Stimulated activated effector memory CD8-positive, alpha-beta T cell treated with anti-CD3 and anti-CD28 coated beads, Interleukin-12 subunit alpha, Interleukin-12 subunit beta, amount 100 ng/mL, for 72 hours (primary cell): ENCODE results near the gene STK24.

Experiments
- ATAC-seq: fragments of 150-1000 bp; cut with Tn5 transposase; 2 replicates; pipeline ENCODE4 v1.10.0; 2021
- DNase-seq, 2 donors: peaks; one replicate each; pipeline ENCODE4 v3.0.0; 2021 to 2022; ENCODE audit warnings: low spot score in 2 of 2
- H3K27ac Mint-ChIP-seq: one replicate; pipeline ENCODE4 v1.8.0; 2022; ENCODE audit warnings: mild to moderate bottlenecking, mixed read lengths
- H3K36me3 Mint-ChIP-seq: one replicate; pipeline ENCODE4 v1.8.0; 2022; ENCODE audit warnings: mild to moderate bottlenecking, mixed read lengths
- H3K4me1 Mint-ChIP-seq: one replicate; pipeline ENCODE4 v1.8.0; 2022; ENCODE audit warnings: mixed read lengths
- H3K4me3 Mint-ChIP-seq: one replicate; pipeline ENCODE4 v1.8.0; 2022; ENCODE audit warnings: mild to moderate bottlenecking, mixed read lengths
- H3K9me3 Mint-ChIP-seq: one replicate; pipeline ENCODE4 v1.8.0; 2022; ENCODE audit warnings: mixed read lengths

The STK24 gene

GRCh38 chr13:98535501-98536354, 41.2 kb downstream of the STK24 start:
- Mint-ChIP-seq H3K4me1 (peaks cover 95% of the 10 kb centered on the region), H3K27ac (peak overlapping the region; percentile 79), H3K36me3 (peaks cover 80% of the 10 kb centered on the region), H3K4me3 (peak overlapping the region; percentile 24), H3K9me3 (no peaks in the 10 kb centered on the region)
- DNase-seq, result no peak
- no peak for ATAC-seq

GRCh38 chr13:98534821-98535220, 42.1 kb downstream of the STK24 start:
- peak overlapping the region; percentile 71 for H3K27ac Mint-ChIP-seq
- ATAC-seq (no peak), DNase-seq (no peak)
- H3K9me3 Mint-ChIP-seq, result no peaks in the 10 kb centered on the region
- peaks cover 73% of the 10 kb centered on the region for H3K36me3 Mint-ChIP-seq
- peaks cover 95% of the 10 kb centered on the region for H3K4me1 Mint-ChIP-seq
- H3K4me3 Mint-ChIP-seq, result no peak overlapping the region

GRCh38 chr13:98533912-98534311, 43.0 kb downstream of the STK24 start:
- Mint-ChIP-seq H3K27ac (peak overlapping the region; percentile 71), H3K4me3 (peak overlapping the region; percentile 51), H3K4me1 (peaks cover 95% of the 10 kb centered on the region), H3K9me3 (no peaks in the 10 kb centered on the region), H3K36me3 (peaks cover 75% of the 10 kb centered on the region)
- DNase-seq (peak in 1 of 2 donors; percentile 58), ATAC-seq (peak; percentile 90)

- Mint-ChIP-seq H3K36me3 (peaks cover 68% of the 10 kb centered on the region), H3K4me3 (no peak overlapping the region), H3K4me1 (peaks cover 95% of the 10 kb centered on the region), H3K9me3 (no peaks in the 10 kb centered on the region), H3K27ac (peak overlapping the region; percentile 45)
- DNase-seq, result no peak
- ATAC-seq, result no peak
Observed at GRCh38 chr13:98532254-98532653, 44.7 kb downstream of the STK24 start.

- H3K36me3 Mint-ChIP-seq, result peaks cover 55% of the 10 kb centered on the region
- H3K9me3 Mint-ChIP-seq, result no peaks in the 10 kb centered on the region
- peak overlapping the region; percentile 72 for H3K4me3 Mint-ChIP-seq
- H3K27ac Mint-ChIP-seq, result peak overlapping the region; percentile 96
- peaks cover 95% of the 10 kb centered on the region for H3K4me1 Mint-ChIP-seq
- DNase-seq (no peak), ATAC-seq (no peak)
Observed at GRCh38 chr13:98530217-98530616, 46.7 kb downstream of the STK24 start.

- no peak for ATAC-seq
- Mint-ChIP-seq H3K27ac (peak overlapping the region; percentile 96), H3K4me3 (peak overlapping the region; percentile 72), H3K9me3 (no peaks in the 10 kb centered on the region), H3K4me1 (peaks cover 95% of the 10 kb centered on the region), H3K36me3 (peaks cover 49% of the 10 kb centered on the region)
- no peak for DNase-seq
Observed at GRCh38 chr13:98529171-98529570, 47.7 kb downstream of the STK24 start.

DNA sequence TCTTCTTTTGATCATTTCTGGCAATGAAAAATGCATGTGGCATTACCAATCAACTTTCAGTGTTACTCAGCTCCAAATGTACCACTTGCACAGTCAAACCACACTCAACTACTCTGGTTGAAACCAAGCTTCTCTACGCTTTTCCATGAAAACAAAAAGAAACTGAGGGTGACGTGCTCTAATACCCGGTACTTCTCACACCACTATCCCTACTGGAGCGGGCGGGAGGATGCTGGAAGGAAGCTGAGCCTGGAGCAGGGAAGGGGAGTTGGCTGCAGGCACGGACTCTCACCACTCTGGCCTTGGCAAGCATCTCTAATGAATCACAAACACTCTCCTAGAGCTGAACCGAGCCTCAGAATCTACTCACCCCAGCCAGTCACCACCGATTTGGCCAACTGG, 48.2 kb downstream of the STK24 start:
- DNase-seq, result peak in 1 of 2 donors; percentile 71
- ATAC-seq, result peak; percentile 90

DNA sequence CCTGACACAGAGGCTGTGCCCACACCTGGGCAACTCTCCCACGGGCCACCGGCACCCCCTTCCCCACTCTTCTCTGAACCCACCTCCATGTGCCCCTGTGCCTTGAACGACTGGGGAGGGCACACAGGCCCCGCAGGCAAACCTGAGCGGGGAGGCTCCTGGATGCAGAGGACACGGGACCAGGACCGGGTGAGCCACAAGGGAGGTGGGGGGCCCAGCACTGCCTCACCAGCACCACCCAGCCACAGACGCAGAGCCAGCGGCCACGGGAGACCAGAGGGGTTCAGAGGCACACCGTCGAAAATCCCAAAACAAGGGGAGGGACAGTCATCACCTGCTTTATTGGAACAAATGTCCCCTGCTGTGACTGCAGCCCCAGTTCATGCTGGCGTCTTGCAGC, 49.4 kb downstream of the STK24 start:
- peaks cover 99% of the 10 kb centered on the region for H3K4me1 Mint-ChIP-seq
- H3K36me3 Mint-ChIP-seq, result peaks cover 50% of the 10 kb centered on the region
- no peak for ATAC-seq
- peak overlapping the region; percentile 72 for H3K4me3 Mint-ChIP-seq
- no peak for DNase-seq
- peak overlapping the region; percentile 77 for H3K27ac Mint-ChIP-seq
- no peaks in the 10 kb centered on the region for H3K9me3 Mint-ChIP-seq

More for the DNA sequence above, 48.2 kb downstream of the STK24 start:
- Mint-ChIP-seq H3K36me3 (peaks cover 49% of the 10 kb centered on the region), H3K27ac (peak overlapping the region; percentile 96), H3K4me1 (peaks cover 95% of the 10 kb centered on the region), H3K9me3 (no peaks in the 10 kb centered on the region), H3K4me3 (peak overlapping the region; percentile 72)

GRCh38 chr13:98526182-98526512, 50.8 kb downstream of the STK24 start:
- Mint-ChIP-seq H3K4me3 (peak overlapping the region; percentile 17), H3K27ac (peak overlapping the region; percentile 77)
- ATAC-seq, result no peak

DNA sequence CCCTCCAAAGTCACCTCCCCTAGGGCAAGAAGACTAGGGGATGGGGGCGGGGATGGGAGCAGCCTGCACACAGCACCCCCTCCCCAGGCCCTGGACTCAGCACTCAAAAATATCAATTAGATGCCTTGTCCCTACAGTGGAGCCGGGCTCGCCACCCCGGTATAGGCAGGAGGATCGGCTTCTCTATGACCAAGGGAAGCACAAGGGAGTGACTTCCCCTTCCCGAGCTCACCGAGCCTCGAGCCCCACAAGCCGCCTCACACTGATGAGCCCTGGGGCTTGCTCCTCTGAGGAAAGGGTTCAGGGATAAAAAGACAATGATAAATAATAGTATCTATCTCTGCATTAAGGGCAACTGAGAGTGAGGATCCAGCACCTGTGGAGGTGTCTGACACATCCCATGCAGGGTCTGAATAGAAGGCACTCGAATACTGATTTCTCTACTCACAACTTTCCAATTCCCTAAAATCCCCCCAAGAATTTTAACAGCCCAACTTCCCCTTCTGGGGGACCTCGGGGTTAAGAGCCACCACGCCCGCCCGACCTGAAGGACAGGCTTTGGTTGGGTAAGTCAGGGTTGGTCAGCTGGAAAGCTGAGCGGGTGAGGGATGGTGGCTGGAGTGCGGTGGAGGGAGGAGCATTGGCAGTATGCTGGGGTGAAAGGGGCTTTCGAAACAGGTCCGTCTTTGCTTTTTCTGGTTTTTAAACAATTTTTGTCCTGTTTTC, 51.3 kb downstream of the STK24 start:
- Mint-ChIP-seq H3K4me1 (peaks cover 99% of the 10 kb centered on the region), H3K27ac (peak overlapping the region; percentile 77), H3K4me3 (peak overlapping the region; percentile 17), H3K9me3 (no peaks in the 10 kb centered on the region), H3K36me3 (peaks cover 51% of the 10 kb centered on the region)
- ATAC-seq, result no peak
- no peak for DNase-seq

More at GRCh38 chr13:98526182-98526512, 50.8 kb downstream of the STK24 start:
- Mint-ChIP-seq H3K9me3 (no peaks in the 10 kb centered on the region), H3K36me3 (peaks cover 51% of the 10 kb centered on the region), H3K4me1 (peaks cover 99% of the 10 kb centered on the region)
- DNase-seq, result no peak

DNA sequence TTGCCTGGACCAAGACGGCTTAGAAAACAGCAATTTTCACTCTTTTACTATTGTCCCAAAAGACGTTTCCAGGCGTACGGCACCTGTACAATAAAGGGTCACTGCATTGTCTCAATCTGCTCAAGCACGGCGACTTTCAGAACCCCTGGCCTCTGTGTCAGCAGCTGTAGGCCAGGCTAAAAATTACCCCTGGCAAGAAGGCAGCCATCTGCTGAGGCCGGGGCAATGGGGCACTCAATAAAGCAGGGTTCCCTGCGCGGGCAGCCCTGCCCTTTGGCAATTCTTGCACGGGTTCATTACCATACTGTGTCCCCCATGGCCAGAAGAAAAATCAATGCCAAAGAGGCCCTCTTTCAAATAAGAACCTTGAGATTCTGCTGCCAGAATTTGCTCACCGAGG, 52.1 kb downstream of the STK24 start:
- H3K4me1 Mint-ChIP-seq, result peaks cover 99% of the 10 kb centered on the region
- H3K27ac Mint-ChIP-seq, result peak overlapping the region; percentile 82

DNA sequence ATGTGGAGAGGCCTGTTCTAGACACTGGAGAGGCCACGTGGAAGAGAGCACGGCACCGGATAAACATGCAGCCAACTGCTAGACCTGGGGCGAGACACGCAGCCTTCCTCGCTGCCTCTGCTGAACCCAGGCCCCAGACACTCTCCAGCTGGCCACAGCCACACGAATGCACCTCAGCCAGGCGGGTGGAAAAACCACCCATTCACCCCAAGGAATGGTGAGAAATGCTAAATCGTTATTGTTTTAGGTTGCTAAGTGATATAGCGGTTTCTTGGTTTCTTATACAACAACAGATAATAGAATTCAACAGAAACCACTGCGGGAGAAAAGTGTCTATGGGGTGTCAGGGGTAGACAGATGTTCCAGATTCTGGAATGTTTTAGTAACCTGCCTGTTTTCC, 52.5 kb downstream of the STK24 start:
- Mint-ChIP-seq H3K36me3 (peaks cover 53% of the 10 kb centered on the region), H3K4me3 (peak overlapping the region; percentile 58), H3K9me3 (no peaks in the 10 kb centered on the region), H3K4me1 (peaks cover 99% of the 10 kb centered on the region), H3K27ac (peak overlapping the region; percentile 82)
- ATAC-seq (peak; percentile 12), DNase-seq (no peak)

More for the DNA sequence above, 52.1 kb downstream of the STK24 start:
- DNase-seq (no peak), ATAC-seq (no peak)
- H3K9me3 Mint-ChIP-seq, result no peaks in the 10 kb centered on the region
- peaks cover 52% of the 10 kb centered on the region for H3K36me3 Mint-ChIP-seq
- H3K4me3 Mint-ChIP-seq, result peak overlapping the region; percentile 58

DNA sequence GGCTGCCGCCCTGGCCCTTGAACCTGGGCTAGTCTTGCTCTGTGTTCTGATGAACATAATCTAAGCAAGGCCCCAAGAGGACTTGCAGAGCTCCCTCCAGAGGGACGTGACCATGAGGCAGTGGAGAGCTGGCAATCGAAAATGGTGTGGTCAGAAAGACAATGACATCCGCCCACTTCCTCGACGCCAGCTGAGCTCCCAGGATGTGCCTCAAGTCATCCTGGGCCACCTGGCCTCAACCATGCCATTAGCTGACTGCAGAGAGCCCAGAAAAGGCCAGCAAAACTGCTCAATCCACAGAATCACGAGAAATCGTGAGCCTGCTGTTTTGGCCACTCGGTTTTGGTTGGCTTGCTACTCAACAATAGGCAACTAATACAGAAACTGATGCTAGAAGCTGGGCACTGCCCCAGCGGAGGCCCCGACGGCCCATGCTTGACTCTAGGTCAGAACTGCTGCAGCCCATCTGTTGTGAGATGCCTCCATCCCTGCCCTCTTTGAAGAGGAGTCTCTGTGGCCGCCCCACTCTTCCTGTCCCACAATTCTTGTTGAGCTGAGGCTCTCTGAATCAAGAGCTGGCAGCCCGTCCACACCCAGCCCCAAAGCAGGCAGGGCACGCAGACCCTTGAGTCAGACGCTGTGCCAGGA, 53.3 kb downstream of the STK24 start:
- Mint-ChIP-seq H3K4me1 (peaks cover 96% of the 10 kb centered on the region), H3K4me3 (peak overlapping the region; percentile 58), H3K9me3 (no peaks in the 10 kb centered on the region), H3K27ac (peak overlapping the region; percentile 82), H3K36me3 (peaks cover 53% of the 10 kb centered on the region)
- ATAC-seq (peak; percentile 74), DNase-seq (no peak)

DNA sequence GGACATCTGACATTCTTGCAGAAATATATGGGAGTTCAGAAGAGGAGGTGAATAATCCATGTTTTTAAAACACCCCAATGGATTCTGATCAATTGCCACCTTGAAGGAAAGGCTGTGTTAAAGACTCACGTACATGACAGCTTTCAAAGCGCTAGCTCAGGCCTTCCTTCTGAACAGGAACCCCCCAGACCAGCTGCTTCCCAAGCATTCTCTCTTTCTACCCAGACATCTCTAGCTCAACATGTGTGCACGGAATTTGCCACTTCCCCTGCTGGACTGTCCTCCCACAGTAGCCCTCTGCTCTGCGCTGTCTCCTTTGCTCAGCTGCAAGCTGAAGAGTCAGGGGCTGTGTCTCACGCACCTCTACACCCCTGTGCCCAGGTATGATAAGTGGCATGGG, 54.5 kb downstream of the STK24 start:
- Mint-ChIP-seq H3K4me1 (peaks cover 97% of the 10 kb centered on the region), H3K27ac (peak overlapping the region; percentile 82), H3K9me3 (no peaks in the 10 kb centered on the region), H3K4me3 (peak overlapping the region; percentile 58), H3K36me3 (peaks cover 58% of the 10 kb centered on the region)
- DNase-seq (no peak), ATAC-seq (no peak)

DNA sequence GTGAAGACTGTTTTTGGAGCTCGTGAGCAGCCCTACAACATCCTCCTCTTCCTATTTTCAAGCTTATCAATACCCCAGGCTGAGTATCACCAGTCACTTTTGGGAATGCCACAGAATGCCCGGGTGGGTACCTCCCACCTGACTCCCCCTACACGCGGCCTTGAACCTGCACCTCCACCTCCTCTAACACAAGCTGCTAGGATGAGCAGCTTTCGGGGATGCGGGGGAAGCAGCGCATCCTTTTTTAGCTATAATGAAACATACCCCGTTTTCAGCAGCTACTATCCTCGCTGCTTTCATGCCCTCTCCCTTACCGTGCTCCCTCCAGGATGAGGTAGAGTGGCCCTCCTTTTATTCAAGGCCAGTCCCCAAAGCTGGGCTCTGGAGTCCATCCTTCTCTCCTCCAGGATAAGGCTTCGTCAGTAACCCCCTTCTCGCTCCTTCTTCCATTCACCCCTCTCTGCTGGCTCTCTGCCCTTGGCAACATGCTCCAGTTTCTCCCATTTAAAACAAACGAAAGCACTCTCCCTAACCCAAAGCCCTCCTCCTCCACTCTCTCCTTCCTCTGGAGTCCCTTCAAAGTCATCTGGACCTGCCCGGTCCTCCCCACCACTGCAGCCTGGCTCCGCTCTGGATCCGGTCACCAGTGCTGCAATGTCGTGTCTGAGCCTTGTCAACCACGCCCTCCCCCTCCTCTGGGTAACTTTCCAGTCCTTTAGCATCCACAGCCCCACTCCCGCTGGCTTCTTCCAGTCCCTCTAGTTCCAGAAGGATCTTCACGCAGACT, 55.3 kb downstream of the STK24 start:
- no peaks in the 10 kb centered on the region for H3K9me3 Mint-ChIP-seq
- H3K27ac Mint-ChIP-seq, result peak overlapping the region; percentile 82
- no peak for ATAC-seq
- peaks cover 97% of the 10 kb centered on the region for H3K4me1 Mint-ChIP-seq
- peaks cover 64% of the 10 kb centered on the region for H3K36me3 Mint-ChIP-seq
- peak overlapping the region; percentile 5 for H3K4me3 Mint-ChIP-seq
- DNase-seq, result no peak
